B cell (primary cell): ENCODE measurements around the gene DAB2IP.

Experiments
- CTCF ChIP-seq: fragments of 200-600 bp; IDR thresholded peaks from one replicate; pipeline ENCODE4 v1.8.0; 2022; ENCODE audit warnings: antibody characterized with exemption, mild to moderate bottlenecking
- EZH2 ChIP-seq: IDR thresholded peaks from 2 replicates; pipeline ENCODE4 v1.6.1; 2012; ENCODE audit warnings: borderline replicate concordance, low read depth, mild to moderate bottlenecking, moderate library complexity, low read length; ENCODE audit not compliant: insufficient read depth, poor library complexity, severe bottlenecking

- TF ChIP-seq CTCF: no peak
- TF ChIP-seq EZH2: no peak
These were observed 134.5 kb downstream of the DAB2IP start for GRCh38 chr9:121785673-121786542.
